COR-L47 (cell line): Measurements from ENCODE around the gene PHC3.
"Not testable (repeated sequence)": the region's sequence is repeated elsewhere in the genome, so short reads cannot be mapped to it uniquely, and the experiment has no call there.

Experiments used
- DNase-seq: peaks from one replicate; lab custom pipeline; 2025; lab: John Stamatoyannopoulos, UW

The PHC3 gene

GRCh38 chr3:170128977-170129431 lies 52.5 kb downstream of the PHC3 start:
- peak; percentile 4 for DNase-seq

GRCh38 chr3:170128259-170128976 lies 53.1 kb downstream of the PHC3 start:
- DNase-seq = no peak

DNA sequence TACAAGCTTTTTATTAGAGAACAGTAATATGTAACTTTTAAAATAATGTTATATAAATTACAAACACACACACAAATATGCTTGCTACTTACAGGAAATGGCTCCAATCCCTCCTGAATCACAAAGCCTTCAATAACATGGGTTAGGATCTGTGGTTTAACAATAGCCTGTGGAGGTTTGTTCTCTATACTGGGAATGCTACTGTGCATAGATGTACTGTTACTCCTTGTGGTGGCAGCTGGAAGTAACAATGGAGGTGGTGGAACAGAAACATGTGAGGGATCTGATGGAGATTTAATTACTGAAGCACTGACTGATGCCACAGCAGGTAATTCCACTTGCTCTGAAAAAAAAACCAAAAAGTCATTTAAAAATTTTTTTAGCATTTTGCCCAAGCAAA lies 64.4 kb downstream of the PHC3 start:
- DNase-seq = no peak

DNA sequence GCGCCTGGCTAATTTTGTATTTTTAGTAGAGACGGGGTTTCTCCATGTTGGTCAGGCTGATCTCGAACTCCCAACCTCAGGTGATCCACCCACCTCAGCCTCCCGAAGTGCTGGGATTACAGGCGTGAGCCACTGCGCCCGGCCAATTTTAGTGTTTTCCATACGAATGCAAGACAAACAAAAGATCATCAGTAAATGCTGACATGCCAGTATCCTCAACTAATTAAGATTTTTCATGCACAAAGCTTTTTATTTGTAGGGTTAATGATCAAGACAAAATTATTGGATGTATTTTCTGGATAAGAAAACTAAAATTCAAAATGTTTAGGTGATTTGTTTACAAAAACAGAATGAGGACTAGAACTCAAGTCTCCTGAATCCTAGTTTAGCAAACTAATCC lies 67.4 kb downstream of the PHC3 start:
- DNase-seq = not testable (repeated sequence)

DNA sequence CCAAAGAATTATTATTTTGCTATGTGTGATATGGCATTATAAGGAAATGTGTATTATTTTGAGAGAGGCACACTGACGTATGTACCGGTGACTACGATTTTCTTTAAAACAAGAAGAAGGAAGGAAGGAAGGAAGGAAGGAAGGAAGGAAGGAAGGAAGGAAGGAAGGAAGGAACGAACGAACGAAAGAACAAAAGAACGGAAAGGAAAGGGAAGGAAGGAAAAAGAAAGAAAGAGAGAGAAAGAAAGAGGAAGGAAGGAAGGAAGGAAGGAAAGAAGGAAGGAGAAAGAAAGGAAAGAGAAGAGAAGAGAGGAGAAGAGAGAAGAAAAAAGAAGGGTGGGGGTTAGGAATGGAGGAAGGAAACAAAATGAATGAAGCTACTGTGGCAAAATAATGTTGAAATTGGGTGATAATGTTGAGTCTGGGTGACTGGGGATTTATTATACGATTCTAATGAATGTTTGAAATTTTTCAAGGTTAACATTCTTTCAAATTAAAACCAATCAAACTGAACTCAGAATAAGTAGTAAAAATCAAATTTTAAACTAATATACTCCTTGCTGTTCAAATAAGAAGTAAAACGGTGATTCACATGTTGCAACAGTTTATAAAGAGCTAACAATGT lies 70.3 kb downstream of the PHC3 start:
- DNase-seq = no peak

DNA sequence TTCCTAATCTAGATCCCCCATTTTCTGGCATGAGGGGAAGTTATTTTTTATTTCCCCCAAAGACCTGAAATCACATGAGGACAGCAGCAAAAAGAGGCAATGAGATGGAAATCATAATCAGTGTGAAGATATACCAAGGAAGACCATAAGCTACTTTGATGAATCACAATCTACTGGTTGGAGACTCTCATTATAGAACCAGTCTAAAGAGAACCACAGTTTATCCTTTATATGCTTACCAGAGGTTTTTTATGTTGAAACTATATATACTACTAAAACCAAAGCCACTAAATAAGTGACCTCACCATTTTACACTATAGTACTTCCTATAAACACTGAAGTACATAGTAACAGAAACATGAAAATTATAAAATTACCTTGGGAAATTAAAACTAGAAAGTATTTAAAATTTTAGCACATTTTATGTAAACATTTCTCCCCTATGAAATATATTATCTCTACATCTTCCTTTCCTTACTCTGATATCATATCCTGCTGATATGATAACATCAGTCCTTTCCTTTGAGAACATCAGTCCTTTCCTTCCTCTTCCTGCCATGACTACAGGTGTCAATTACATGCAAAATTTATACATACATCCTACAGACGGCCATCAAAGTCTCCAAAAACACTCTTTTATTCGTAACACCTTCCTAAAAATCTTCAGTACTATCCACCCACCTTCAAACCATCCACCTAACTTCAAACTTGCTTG lies 71.8 kb downstream of the PHC3 start:
- no peak for DNase-seq

DNA sequence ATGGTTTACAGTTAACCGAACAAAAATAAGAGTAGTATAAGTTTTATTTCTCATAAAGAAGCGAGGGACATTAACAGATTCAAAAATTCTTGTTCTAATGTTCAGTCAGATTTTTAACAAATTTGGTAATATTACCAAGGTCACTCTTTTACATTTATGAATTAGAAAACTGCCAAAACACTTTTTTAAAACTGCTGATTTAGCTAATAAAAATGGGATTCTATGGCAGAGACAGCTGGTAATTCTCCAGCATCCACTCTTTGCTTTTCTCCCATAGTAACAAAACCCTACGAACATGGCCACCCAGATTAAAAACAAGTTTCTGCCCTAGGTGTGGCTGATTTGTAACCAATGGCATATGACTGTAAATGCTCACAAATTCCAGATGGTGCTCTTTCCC lies 72.6 kb downstream of the PHC3 start:
- DNase-seq = no peak

DNA sequence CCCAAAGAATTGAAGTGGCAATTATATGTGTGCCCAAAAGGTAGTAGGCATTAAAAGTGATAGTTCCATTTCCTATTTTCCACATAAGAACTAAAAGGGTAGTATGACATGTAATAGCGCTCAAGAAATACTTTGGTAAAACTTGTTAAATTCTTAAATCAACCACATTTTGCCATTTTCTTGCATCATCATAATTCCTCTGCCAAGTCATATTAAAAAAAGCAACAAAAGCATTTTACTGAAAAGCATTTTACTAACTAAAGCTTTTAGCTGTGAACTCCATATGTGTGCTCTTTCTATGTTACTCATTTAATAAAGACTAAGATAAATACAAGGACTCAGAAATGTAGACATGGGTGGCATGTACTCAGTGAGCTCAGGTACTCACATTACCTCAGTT lies 73.6 kb downstream of the PHC3 start:
- no peak for DNase-seq

GRCh38 chr3:170102431-170102830 lies 79.1 kb downstream of the PHC3 start:
- no peak for DNase-seq

- no peak for DNase-seq
Measured at GRCh38 chr3:170100944-170101343, 80.6 kb downstream of the PHC3 start.

GRCh38 chr3:170098753-170099152 lies 82.8 kb downstream of the PHC3 start:
- DNase-seq = no peak

- no peak for DNase-seq
Measured at GRCh38 chr3:170096342-170096741, 85.2 kb downstream of the PHC3 start.

- DNase-seq = no peak
Measured at GRCh38 chr3:170095771-170096170, 85.8 kb downstream of the PHC3 start.

- DNase-seq = no peak
Measured at GRCh38 chr3:170092907-170093306, 88.6 kb downstream of the PHC3 start.

DNA sequence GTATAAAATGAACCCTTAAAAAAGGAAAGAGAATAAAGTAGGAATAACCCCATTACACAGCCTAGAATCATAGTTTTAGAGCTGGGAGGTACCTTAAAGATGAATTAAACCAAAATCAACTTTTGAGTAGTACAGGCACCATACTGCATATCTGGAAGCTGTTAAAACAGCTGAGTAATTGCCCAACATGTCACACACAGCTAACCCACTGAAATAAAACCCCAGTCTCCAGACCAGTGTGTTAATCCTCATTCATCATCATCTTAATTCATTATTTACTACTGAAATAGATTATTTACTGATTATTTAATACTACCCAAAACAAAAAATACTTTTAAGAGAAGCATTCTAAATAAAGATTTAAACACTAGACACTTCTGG lies 90.9 kb downstream of the PHC3 start:
- DNase-seq = no peak

DNA sequence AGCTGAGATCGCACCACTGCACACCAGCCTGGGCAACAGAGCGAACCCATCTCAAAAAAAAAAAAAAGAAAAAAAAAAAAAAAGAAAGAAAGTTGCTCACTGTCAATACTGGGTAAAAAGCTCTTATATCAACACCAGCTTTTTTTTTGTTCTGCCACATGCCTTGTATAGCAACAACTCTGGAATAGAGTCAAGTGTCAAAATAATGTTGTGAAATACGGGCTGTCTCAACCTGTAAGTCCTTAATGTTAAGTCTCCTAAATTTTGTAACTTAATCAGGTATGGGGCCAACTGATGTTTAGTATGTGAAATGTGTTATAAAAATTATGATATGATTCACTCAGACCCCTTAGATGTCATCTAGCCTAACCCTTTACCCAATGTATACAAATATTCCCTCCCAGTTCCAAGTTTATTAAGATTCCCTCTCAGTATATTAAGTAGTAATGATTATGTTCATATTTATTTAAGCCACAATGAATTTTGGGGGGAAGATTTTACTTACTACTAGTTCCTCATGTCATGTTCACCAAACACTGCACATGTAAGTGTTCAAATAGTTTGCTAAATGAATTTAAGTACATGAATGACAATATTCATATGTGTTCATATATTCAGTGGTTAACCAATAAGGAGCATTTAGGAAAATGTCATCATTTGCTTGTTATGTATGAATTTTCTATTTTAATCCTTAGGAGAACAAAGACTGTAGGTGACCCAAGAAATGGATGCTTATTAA lies 91.5 kb downstream of the PHC3 start:
- DNase-seq = no peak

DNA sequence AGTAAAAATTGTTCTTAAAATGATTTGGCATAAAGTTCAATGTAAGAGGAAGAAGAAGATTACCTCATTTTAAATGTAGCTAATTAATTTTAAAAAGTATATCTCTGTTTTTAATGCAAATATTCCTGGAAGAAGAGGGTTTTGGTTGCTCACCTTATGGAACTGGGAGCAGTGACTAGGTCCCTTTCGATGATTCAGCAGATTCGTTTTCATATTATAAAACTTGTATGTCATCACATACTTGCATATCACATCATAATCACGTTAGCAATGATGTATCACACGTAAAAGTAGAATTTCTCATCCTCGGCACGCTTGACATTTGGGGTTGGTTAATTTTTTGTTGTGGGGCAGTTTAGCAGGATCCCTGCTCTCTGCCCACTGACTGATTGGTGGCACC lies 96.1 kb downstream of the PHC3 start:
- DNase-seq = no peak

DNA sequence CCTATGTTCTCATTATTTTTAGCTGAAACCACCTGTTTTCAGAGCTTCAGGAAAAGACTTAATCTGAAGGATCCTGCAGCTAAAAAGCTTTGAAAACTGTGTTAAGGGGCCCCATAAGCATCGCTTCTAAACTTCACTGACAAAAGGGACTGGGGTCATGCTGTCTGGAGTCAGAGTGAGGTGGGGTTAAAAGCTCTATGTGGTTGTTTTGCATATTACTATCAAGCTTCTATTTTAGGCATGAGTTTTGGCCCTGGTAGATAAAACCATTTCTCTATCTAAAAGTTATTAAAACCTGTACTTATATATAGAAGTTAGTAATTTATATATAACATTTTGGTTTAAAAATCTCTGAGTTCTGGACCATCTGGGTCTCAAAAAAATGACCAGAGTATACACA lies 98.2 kb downstream of the PHC3 start:
- no peak for DNase-seq

DNA sequence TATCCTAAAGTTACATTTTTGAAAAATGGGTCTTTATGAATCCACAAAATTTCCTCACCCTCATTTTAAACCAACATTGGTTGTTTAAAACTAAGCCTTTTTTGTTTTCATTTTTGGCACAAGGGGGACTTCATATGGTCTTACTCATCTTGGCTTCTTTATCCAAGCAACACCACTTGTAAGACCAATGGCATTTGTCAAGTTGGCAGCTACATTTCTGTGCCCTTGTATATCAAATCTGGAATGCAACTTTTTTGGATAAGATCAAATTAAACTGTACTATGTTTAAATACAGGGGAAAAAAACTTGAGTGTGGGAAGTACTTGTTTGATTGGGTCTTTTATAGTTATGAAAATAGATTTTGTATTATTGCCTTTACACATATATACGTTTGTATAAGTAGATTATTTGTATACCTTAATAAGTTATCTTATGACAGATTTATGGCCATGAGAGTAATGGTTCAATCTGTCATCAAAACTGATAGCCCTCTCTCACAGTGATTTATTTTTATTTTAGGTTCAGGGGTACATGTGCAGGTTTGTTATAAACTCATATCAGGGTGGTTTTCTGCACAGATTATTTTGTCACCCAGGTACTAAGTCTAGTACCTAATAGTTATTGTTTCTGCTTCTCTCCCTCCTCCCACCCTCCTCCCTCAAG lies 100.3 kb downstream of the PHC3 start:
- no peak for DNase-seq

DNA sequence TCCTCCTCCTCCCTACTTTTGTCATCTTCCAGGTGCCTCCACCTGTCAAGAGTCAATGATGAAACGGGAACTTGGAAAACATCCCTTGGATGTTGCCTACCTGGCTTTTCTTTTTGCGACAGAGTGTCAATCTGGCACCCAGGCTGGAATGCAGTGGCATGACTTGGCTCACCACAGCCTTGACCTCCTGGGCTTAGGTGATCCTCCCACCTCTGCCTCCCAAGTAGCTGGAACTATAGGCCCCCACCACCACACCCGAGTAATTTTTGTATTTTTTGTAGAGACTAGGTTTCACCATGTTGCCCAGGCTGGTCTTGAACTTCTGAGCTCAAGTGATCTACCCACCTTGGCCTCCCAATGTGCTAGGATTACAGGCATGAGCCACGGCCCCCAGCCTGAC lies 100.9 kb downstream of the PHC3 start:
- no peak for DNase-seq

- DNase-seq = no peak
Measured at GRCh38 chr3:170079536-170080165, 101.9 kb downstream of the PHC3 start.
